Left lung (tissue), 10 donors: Measurements from ENCODE around the gene PITX1. TPM values are rescaled to one million over a fixed set of nuclear protein-coding genes. Genes with fewer than 3 reads are reported as not detected.

Experiments
- ATAC-seq: fragments of 200-7000 bp; cut with Tn5 transposase; one replicate; pipeline ENCODE4 v1.9.1; 2020; ENCODE audit warnings: moderate library complexity
- DNase-seq, 4 donors: peaks; one replicate each; pipeline ENCODE4 v3.0.0-alpha.2; 2013 to 2020
- H3K27ac ChIP-seq, 2 donors: fragments of 200-600 bp; sonication (generic) in 1 of 2; one replicate each; pipeline versions ENCODE4 v1.5.0 to v1.8.0; 2020 to 2021
- H3K27me3 ChIP-seq, 2 donors: fragments of 200-600 bp; sonication (generic) in 1 of 2; one replicate each; pipeline versions ENCODE4 v1.5.0 to v1.8.0; 2020 to 2021
- H3K36me3 ChIP-seq, 2 donors: fragments of 200-600 bp; sonication (generic) in 1 of 2; one replicate each; pipeline versions ENCODE4 v1.5.0 to v1.8.0; 2020 to 2021
- H3K4me1 ChIP-seq, 2 donors: fragments of 200-600 bp; one replicate each; pipeline ENCODE4 v1.8.0; 2021
- H3K4me3 ChIP-seq, 2 donors: fragments of 200-600 bp; sonication (generic) in 1 of 2; one replicate each; pipeline versions ENCODE4 v1.5.0 to v1.8.0; 2020 to 2021; ENCODE audit warnings: mild to moderate bottlenecking in 1 of 2
- H3K9me3 ChIP-seq, 2 donors: fragments of 200-600 bp; sonication (generic) in 1 of 2; one replicate each; pipeline versions ENCODE4 v1.5.0 to v1.8.0; 2020 to 2021
- intact Hi-C, 2 donors: fragments of 100-400 bp; cut with DNase I; formaldehyde crosslinking; loops; one replicate each; pipeline versions ENCODE4 v1.11.2 to v1.14.2; 2022
- polyA plus RNA-seq, 6 donors: library from polyadenylated mRNA; unstranded; fragments of 120-200 nt; gene quantifications; one replicate each; pipeline ENCODE4 v1.2.1, GENCODE V29; 2013; ENCODE audit not compliant: insufficient read length in 6 of 6
- total RNA-seq, 2 donors: library from RNA; stranded (reverse); fragmentation: NEBNext Ultra II Directional; extraction: Animal tissue kit (Norgen Biotek cat#: 25700); gene quantifications; one replicate each; pipeline ENCODE4 v1.2.1, GENCODE V29; 2021
- TF ChIP-seq, protein P1 (sequence below), 2 donors: fragments of 200-600 bp; sonication (generic) in 1 of 2; IDR thresholded peaks; one replicate each; pipeline versions ENCODE4 v1.5.0 to v1.8.0; 2021; ENCODE audit warnings: antibody characterized with exemption in 2 of 2
- donor health status: DM: no; HTN: yes; CAD: no.
- donor health status: DM: no; HTN: no; CAD: no.

PITX1 gene
- total and polyA plus RNA-seq, 8 donors = 0.17 to 0.68 (median 0.32) TPM; not detected in 1

DNA sequence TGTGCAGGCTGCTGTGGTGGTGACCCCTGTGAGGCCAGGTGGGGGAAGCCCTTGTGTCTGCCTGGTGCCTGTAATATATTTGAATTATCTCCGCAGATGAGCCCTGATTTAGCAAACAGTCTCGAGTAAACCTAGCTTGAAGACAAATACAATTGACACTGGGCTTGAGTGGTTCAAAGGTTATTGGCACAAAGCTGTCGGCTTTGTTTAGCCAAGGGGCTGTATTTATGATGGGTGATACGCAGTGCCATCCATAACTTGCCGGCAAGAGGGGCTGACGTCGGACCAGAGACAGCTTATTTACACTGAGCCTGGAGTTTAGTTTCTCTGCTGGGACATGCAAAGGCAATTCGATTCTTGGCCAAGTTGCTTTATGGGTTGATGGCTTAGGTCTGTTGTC is 20.0 kb upstream of the PITX1 start:
- DNase-seq = peak in 1 of 4 donors; percentile 5
- intact Hi-C loops = no loop called here
- Histone ChIP-seq H3K36me3 (no peaks in the 10 kb centered on the region), H3K4me3 (no peak overlapping the region), H3K4me1 (no peaks in the 10 kb centered on the region), H3K9me3 (no peaks in the 10 kb centered on the region), H3K27ac (no peak overlapping the region), H3K27me3 (peaks cover 23 to 94% of the 10 kb centered on the region in 2 donors)
- ATAC-seq = no peak
- TF ChIP-seq, protein P1, sequence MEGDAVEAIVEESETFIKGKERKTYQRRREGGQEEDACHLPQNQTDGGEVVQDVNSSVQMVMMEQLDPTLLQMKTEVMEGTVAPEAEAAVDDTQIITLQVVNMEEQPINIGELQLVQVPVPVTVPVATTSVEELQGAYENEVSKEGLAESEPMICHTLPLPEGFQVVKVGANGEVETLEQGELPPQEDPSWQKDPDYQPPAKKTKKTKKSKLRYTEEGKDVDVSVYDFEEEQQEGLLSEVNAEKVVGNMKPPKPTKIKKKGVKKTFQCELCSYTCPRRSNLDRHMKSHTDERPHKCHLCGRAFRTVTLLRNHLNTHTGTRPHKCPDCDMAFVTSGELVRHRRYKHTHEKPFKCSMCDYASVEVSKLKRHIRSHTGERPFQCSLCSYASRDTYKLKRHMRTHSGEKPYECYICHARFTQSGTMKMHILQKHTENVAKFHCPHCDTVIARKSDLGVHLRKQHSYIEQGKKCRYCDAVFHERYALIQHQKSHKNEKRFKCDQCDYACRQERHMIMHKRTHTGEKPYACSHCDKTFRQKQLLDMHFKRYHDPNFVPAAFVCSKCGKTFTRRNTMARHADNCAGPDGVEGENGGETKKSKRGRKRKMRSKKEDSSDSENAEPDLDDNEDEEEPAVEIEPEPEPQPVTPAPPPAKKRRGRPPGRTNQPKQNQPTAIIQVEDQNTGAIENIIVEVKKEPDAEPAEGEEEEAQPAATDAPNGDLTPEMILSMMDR (IDR thresholded peaks at IDR 0.05) = no peak

DNA sequence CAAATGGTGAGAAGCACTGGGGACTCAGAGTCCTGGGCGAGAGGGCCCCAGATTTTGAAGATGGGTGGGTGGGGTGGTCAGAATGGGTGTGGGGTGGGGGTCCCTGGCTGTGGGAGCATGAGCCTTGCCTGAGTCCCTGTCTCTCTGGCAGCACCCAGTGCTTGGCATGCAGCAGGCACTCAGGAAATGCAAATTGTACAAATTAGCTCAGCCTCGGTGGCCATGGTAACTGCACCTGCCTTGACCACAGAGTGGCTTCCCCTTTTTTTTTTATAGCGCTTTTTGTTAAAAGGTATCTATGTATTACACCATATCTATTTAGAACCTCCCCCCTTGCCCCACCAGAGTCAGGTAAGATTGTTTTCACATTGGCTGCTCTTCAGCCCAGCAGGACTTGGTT is 19.2 kb upstream of the PITX1 start:
- Histone ChIP-seq H3K27me3 (peaks cover 28 to 94% of the 10 kb centered on the region in 2 donors), H3K9me3 (no peaks in the 10 kb centered on the region), H3K4me3 (no peak overlapping the region), H3K4me1 (no peaks in the 10 kb centered on the region), H3K27ac (no peak overlapping the region), H3K36me3 (no peaks in the 10 kb centered on the region)
- ATAC-seq (no peak), DNase-seq (peak in 1 of 4 donors; percentile 13)
- intact Hi-C loops = no loop called here
- TF ChIP-seq, protein P1 (IDR thresholded peaks at IDR 0.05) = no peak

- Histone ChIP-seq H3K9me3 (no peaks in the 10 kb centered on the region), H3K4me1 (no peaks in the 10 kb centered on the region), H3K27ac (no peak overlapping the region), H3K27me3 (peaks cover 28 to 95% of the 10 kb centered on the region in 2 donors), H3K4me3 (no peak overlapping the region), H3K36me3 (no peaks in the 10 kb centered on the region)
- TF ChIP-seq, protein P1 (IDR thresholded peaks at IDR 0.05) = no peak
- intact Hi-C loops = no loop called here
- DNase-seq (no peak), ATAC-seq (no peak)
These were observed 18.6 kb upstream of the PITX1 start for GRCh38 chr5:135052511-135053145.

GRCh38 chr5:135051872-135052271 is 17.8 kb upstream of the PITX1 start:
- no peak for ATAC-seq
- peaks cover 28 to 96% of the 10 kb centered on the region in 2 donors for H3K27me3 ChIP-seq
- intact Hi-C loops = no loop called here

DNA sequence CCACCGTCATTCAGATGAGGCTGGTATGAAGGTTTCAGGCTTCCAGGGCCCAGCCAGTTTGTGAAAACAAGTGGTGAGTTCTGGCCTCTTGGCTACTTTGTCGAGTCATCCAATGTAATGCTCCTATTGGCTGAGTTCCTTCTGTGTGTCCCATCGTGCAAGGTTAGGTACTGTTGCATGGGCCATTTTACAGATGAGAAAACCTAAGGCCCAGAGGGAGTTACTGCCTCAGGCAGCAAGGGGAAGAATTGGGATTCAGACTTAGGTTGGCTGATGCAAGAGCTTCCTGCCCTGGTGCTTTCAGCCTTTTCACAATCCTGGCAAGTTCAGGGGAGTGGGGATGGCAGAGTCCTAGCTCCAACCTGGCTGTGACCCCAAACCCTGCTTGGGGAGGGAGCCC is 17.4 kb upstream of the PITX1 start:
- no peak for DNase-seq
- TF ChIP-seq, protein P1 (IDR thresholded peaks at IDR 0.05) = no peak
- Histone ChIP-seq H3K4me3 (no peak overlapping the region), H3K9me3 (no peaks in the 10 kb centered on the region), H3K27me3 (peaks cover 28 to 96% of the 10 kb centered on the region in 2 donors), H3K27ac (no peak overlapping the region), H3K36me3 (no peaks in the 10 kb centered on the region), H3K4me1 (no peaks in the 10 kb centered on the region)
- intact Hi-C loops = no loop called here
- ATAC-seq = no peak

More at GRCh38 chr5:135051872-135052271, 17.8 kb upstream of the PITX1 start:
- no peak overlapping the region for H3K4me3 ChIP-seq
- peak in 1 of 4 donors; percentile 6 for DNase-seq
- no peaks in the 10 kb centered on the region for H3K4me1 ChIP-seq
- H3K9me3 ChIP-seq = no peaks in the 10 kb centered on the region
- H3K36me3 ChIP-seq = no peaks in the 10 kb centered on the region
- TF ChIP-seq, protein P1 (IDR thresholded peaks at IDR 0.05) = no peak
- no peak overlapping the region for H3K27ac ChIP-seq
